ENCODE measurements around the gene ISCU.
"Not testable (repeated sequence)": the region's sequence is repeated elsewhere in the genome, so short reads cannot be mapped to it uniquely, and the experiment has no call there.

The ISCU gene

GRCh38 chr12:108605690-108606406 lies 43.5 kb downstream of the ISCU start:
- no peak for DNase-seq

- DNase-seq: peak in 1 of 2 experiments; percentile 8
Observed at GRCh38 chr12:108606492-108606891, 44.1 kb downstream of the ISCU start.

- no peak for DNase-seq
Observed at GRCh38 chr12:108607981-108608600, 45.7 kb downstream of the ISCU start.

- DNase-seq: no peak
Observed at GRCh38 chr12:108608616-108609015, 46.2 kb downstream of the ISCU start.

- no peak for DNase-seq
Observed at GRCh38 chr12:108609537-108610335, 47.3 kb downstream of the ISCU start.

- no peak for DNase-seq
Observed at GRCh38 chr12:108610336-108610815, 48.0 kb downstream of the ISCU start.

GRCh38 chr12:108610856-108611605 lies 48.6 kb downstream of the ISCU start:
- DNase-seq: no peak

GRCh38 chr12:108611884-108612415 lies 49.6 kb downstream of the ISCU start:
- DNase-seq: peak in 1 of 2 experiments; percentile 41

- peak in 1 of 2 experiments; percentile 12 for DNase-seq
Observed at GRCh38 chr12:108612788-108613282, 50.4 kb downstream of the ISCU start.

- no peak for DNase-seq
Observed at GRCh38 chr12:108613548-108613947, 51.2 kb downstream of the ISCU start.

GRCh38 chr12:108614041-108614440 lies 51.6 kb downstream of the ISCU start:
- no peak for DNase-seq

GRCh38 chr12:108614639-108615038 lies 52.2 kb downstream of the ISCU start:
- DNase-seq: no peak

GRCh38 chr12:108615918-108616317 lies 53.5 kb downstream of the ISCU start:
- DNase-seq: no peak

GRCh38 chr12:108616359-108616758 lies 54.0 kb downstream of the ISCU start:
- no peak for DNase-seq

GRCh38 chr12:108616941-108617858 lies 54.8 kb downstream of the ISCU start:
- no peak for DNase-seq

GRCh38 chr12:108618079-108618952 lies 55.9 kb downstream of the ISCU start:
- peak; percentile 69 to 82 for DNase-seq

GRCh38 chr12:108618953-108619274 lies 56.5 kb downstream of the ISCU start:
- not testable (repeated sequence) for DNase-seq
